Stimulated activated CD4-positive, alpha-beta T cell treated with anti-CD3 and anti-CD28 coated beads, Interleukin-1b, Interleukin-23, amount 100 ng/mL, for 1 hour (primary cell): ENCODE data around the gene ANKS1A.

Experiments used
- DNase-seq, 2 donors: peaks; one replicate each; pipeline ENCODE4 v3.0.0-alpha.2; 2020; ENCODE audit warnings: low read depth in 2 of 2

ANKS1A gene

GRCh38 chr6:35052694-35053565 is 163.9 kb downstream of the ANKS1A start:
- DNase-seq: no peak

- DNase-seq: no peak
These were observed 164.6 kb downstream of the ANKS1A start for GRCh38 chr6:35053701-35054100.

DNA sequence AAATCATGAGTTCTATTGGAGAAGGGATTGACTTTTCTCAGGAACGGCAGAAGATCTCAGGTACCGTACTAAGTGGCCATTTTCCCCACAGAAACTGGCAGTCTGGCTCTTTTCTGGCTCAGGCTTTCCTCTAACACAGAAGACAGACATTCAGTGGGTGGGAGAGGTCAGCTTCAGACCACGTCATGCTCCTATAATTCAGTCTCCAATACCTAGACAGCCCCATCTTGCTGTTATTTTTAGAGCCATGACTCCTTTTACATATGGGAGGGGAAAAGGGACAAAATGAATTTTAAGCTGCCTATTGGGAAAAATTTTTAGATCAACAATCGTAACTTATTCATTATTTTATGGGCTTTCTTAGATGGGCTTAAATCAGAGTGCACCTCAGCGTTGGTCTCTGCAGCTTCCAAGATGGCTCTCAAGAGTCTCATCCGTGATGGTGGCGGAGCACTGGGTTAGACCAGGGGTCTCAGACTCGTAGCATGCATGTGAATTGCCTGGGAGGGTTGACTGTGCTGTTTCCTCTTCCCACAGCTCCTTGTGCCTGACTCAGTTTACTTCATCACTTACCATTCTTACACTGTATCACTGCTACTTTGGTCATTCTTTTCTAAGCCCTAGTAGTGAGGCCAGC is 165.2 kb downstream of the ANKS1A start:
- DNase-seq: no peak

GRCh38 chr6:35054743-35055130 is 165.7 kb downstream of the ANKS1A start:
- DNase-seq: no peak

- no peak for DNase-seq
These were observed 166.8 kb downstream of the ANKS1A start for GRCh38 chr6:35055891-35056290.

DNA sequence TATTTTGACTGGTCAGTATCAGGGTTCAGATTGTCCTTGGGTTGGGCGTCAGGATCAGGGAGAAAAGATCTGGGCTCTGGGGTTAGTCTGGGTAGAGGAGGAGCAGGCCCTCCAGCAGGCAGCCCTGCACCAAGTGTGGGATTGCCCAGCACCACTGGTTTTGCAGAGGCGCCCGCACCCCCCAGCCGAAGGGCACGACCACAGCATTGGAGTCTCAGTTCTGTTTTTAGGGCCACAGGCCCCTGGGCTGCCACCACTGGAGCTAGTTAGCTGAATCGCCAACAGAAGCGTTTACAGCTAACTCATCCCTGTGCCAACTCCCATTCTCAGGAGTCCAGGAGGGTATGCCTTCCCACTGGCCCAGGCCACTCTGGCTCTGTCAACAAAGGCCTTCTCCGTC is 167.9 kb downstream of the ANKS1A start:
- DNase-seq: no peak

DNA sequence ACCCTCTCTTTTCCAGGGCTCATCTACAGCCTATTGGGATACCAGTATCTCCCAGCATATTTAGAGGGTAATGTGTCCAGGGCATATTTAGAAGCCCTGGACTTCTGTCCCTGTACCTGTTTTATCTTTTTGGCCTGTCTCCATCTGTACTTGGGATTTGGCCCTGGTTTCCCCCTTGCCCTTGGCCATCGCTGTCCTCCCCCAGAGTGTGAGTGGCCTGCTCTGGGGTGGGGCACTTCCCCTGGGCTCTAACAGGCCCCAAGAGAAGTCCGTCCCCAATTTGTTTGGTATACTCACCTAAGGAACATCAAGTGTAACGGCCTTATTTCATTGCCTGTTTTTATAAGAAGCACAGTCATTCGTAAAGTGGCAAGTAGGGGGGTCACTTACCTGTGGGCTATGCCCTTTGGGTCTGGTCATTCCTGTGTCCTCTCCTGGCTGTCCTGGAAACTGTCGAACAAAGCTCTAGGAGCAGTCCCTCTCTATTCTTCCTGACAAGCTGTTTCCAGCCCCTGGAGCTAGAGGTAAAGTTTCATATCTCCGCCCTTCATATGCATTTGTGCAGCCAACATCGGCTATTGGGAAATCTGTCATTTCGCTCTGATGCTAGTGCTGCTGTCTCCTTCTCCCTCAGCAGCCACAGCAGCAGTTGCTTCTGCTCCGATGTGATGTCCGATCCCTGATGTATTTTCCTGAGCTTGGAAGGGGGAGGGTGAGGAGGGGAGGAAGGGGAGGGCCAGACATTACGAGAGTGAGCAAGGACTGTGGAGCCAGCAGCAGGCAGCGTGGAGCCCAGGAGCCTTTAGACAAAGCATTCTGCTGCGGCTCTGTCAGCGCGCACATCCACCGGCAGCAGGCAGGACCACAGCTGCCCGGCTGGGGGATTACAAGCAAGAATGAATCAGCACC is 168.6 kb downstream of the ANKS1A start:
- DNase-seq: no peak

GRCh38 chr6:35058358-35058675 is 169.3 kb downstream of the ANKS1A start:
- no peak for DNase-seq

GRCh38 chr6:35058865-35059522 is 169.9 kb downstream of the ANKS1A start:
- no peak for DNase-seq

DNA sequence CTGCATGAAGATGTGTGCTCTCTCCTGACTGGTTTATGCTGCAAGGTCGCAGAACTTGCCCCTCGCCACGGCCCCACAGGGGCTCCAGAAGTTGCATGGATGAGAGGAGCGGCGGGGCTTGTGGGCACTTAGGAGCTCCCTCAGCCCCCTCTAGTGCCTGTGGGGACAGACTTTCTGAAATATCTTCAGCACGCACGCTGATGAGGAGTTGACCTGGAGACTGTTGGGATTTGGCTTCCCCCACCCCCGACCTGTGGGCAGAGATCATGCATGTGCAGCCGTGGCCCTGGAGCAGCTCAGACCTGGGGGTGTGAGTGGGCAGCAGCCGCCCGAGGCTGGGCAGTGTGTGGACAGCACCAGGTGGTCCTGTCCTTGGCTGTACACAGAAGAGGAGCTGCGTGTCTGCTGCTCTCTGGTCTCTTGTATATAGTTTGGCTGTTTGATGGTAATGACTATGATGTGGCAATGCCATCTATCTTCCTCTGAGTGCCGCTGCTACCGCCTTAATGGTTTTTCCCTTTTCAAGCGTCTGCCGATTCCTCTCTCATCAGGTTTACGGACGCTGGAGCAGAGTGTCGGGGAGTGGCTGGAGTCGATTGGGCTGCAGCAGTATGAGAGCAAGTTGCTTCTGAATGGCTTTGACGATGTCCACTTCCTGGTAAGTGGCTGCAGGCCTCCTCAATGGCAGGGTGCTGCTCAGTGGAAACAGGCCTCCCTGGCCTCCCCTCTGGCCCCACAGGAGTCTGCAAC is 170.7 kb downstream of the ANKS1A start:
- DNase-seq: no peak

DNA sequence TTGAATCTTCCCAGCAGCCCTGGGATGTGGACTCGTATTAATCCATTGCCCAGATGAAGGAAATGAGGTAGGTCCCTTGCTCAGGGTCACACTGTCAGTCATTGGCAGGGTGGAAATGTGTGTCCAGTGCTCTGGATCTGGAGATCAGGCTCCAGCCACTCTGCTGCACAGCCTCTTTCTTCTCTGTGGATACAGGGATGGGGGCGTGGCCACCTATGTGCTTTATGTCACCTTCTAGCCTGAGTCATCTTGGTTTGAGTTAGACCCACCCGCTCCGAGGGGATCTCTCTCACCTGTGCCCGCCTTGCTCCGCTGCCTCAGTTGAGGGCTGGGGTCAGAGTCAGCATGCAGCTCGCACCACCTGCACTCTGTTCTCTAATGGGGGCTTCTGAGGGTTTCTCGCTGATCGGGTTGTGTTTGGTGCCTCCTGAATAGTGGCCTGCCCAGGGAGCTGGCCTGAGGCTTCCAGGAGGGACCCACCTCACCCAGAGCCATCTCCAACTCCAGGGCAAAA is 172.1 kb downstream of the ANKS1A start:
- no peak for DNase-seq

DNA sequence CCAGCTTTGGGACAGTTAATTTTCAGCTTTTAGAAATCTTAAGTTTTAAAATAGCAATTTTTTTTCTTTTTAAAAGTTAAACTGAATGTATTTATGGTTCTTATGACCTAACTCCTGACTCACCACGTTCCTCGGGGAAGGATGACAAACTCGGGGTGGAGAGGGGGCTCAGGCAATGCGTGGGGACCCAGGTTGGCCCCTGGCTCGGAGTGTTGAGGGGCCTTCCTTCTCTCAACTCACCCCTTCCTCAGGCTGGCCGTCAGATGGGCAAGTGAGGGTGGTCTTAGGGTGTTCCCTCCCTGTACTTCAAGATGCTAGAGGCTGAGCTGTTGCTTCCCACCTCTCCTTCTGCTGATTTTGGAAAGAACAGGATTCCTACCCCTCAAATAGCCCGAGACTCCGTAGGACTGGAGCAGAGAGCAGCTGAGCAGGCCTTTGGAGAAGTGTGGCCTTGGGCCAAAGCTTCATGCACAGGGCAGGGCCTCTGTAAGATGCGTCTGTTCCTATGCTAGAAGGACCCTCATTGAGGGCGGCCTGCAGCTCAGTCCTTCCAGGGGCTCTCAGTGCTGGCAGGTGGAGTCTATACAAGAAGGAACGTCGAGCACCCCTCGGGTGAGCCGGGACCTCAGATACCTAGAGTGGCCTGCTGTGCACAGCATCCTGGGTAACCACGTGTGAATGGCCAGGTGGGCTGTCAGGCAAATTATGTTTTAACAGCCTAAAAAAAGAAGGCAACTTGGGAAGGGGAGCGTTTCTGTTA is 172.8 kb downstream of the ANKS1A start:
- no peak for DNase-seq

DNA sequence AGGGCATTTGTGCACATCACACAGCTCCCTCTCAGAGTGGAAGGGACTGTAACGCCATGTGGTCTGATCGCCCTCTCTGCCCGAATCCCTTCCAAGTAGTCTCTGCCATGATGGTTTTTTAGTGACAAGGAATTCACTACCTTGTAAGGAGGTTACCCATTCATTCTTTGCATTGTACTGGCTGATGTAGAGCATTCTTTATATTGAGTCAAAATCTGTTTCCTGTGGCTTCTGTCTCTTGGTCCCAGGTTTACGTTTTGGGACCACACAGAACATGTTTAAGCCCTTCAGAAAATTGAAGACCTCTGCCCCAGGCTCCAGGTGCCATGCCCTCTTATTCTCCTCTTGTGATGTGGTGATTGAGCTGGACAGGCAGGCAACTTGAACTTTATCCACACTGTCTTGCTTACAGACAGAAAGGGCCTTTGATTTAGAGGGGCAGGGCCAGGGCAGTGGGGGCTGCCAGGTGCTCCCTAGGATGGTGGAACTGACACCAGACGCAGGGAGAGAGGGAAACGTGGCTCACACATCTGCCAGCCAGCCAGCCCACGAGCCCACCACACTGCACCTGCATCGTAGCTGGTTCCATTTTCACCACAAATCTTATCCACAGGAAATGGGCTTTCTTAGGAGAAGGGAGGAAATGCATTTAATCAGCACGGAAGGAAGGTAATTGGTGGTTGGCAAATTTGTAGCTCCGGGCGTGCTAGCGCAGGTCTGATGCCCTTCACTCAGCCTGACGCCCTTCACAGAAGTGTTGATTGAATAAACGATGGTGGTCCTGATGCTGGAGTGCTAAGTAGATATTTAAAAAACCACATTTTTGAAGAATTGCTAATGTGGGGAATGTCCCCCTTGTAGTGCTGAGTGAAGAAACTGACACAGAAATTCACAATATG is 173.9 kb downstream of the ANKS1A start:
- DNase-seq: no peak

DNA sequence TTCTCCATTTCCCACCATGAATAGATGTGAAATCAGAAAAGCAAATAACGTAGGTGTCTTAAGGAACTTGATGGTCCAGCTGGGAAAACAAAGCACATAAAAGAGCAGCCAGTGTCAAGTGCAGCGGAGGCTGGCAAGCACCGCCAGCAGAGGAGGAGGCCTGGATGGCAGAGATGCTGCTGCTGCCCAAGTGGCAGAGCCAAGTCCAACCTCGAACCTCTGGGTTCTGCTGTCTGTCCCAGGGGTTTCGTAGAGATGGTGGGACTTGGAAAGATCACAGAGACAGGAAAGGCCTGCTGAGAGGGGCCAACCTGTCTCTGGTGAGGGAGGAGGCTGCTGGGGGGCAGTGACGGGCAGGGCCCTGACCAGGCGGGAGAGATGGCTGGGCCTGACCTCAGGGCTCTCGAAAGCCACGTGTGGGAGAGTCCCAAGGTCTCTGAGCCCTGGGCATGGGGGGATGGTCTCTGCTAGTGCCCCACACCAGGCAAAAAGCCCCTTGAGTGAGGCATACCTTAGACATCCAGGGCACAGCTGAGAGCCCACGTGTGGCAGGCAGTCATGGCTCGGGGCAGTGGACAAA is 174.7 kb downstream of the ANKS1A start:
- no peak for DNase-seq

GRCh38 chr6:35064290-35064689 is 175.2 kb downstream of the ANKS1A start:
- DNase-seq: no peak

DNA sequence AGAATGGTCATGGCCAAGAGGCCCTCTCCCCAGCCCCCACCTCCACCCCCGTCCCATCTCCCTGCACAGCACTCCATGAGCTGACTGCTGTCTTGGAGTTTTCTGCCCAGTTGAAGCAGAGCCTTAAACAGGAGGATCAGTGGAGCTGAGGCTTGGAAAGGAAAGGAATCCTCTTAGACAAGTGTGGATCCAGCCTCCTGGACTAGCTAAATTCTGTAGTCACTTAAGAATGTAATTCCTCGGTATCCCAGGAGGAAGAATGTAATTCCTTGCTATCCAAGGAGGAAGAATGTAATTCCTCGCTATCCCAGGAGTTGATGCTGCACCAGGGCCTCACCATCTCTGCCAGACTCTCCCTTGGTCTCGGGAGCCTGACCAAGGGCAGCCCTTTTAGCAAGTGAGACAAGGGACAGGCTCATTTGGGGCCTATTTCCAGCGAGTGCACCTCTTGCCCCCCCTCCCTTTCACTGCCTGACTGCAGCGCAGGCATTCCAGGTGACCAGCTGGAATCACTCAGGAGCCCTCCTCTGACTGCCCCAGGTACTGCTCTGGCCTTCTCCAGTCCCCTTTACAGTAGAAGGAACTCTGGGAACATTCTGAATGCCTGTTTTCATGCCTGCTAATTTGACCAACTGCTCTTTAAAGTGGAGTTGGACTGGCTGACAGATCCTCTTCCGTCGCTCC is 175.8 kb downstream of the ANKS1A start:
- DNase-seq: no peak

GRCh38 chr6:35065441-35065800 is 176.4 kb downstream of the ANKS1A start:
- DNase-seq: no peak

DNA sequence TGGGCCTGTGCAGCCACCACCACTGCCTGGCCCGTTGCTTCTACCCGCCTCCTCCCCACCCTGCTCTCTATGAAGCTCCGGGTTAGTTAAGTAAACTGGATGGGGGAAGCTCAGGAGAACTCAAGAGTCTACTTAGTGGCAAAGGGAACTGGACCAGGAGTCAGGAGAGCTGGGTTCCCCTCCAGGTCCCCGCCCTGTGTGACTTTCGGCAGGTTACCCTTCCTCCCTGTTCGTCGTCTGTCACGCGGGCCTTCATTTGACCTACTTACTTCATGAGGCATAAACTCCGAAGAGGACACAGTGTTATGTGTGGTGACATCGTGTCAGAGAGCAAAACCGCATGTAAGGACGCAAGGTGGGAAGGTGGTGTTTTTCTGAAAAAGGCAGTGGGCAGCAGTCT is 176.8 kb downstream of the ANKS1A start:
- no peak for DNase-seq
